Lower leg skin (tissue), 3 donors: ENCODE results near the gene ENDOD1.

Source experiments
- POLR2A ChIP-seq, 2 donors: fragments of 450-650 bp; IDR thresholded peaks; one replicate each; pipeline ENCODE4 v1.6.1; 2016 to 2017; ENCODE audit warnings: antibody characterized with exemption in 2 of 2, mild to moderate bottlenecking in 1 of 2, moderate library complexity in 1 of 2
- TF ChIP-seq, protein P1 (sequence below), 3 donors: fragments of 450-650 bp; IDR thresholded peaks; one replicate each; pipeline ENCODE4 v1.5.1; 2016; ENCODE audit warnings: antibody characterized with exemption in 3 of 3, mild to moderate bottlenecking in 3 of 3, moderate library complexity in 2 of 3

DNA sequence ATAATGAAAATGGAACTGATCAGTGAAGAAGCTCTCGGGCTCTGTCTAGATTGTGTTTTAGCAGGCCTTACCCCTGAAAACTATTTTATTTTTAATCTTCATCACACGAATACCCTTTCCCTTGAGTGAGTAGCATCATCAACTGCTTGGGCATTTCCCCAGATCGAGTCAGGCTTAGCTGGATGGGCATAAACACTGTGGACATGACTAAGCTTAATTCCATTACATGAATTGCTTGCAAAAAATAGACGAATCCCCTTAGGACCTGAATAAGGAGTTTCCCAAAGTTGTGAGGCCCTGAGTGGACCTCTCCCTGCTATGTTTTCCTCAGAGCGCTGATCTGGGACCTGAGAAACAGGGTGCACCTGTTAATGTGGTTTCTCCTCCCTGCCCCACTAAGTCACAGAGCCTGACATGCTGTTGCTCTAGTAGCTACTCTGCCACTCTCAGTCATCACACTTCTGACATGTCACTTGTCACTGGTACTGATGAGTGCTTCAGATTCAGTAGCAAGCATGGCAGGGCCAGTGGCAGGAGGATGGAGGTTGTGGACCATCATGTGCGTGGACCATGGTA lies 53.5 kb downstream of the ENDOD1 start:
- TF ChIP-seq, protein P1, sequence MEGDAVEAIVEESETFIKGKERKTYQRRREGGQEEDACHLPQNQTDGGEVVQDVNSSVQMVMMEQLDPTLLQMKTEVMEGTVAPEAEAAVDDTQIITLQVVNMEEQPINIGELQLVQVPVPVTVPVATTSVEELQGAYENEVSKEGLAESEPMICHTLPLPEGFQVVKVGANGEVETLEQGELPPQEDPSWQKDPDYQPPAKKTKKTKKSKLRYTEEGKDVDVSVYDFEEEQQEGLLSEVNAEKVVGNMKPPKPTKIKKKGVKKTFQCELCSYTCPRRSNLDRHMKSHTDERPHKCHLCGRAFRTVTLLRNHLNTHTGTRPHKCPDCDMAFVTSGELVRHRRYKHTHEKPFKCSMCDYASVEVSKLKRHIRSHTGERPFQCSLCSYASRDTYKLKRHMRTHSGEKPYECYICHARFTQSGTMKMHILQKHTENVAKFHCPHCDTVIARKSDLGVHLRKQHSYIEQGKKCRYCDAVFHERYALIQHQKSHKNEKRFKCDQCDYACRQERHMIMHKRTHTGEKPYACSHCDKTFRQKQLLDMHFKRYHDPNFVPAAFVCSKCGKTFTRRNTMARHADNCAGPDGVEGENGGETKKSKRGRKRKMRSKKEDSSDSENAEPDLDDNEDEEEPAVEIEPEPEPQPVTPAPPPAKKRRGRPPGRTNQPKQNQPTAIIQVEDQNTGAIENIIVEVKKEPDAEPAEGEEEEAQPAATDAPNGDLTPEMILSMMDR (IDR thresholded peaks at IDR 0.05): no peak
- TF ChIP-seq POLR2A (IDR thresholded peaks at IDR 0.05): no peak
